GM21381 (cell line): ENCODE results near the gene GLT6D1.

Experiments
- ATAC-seq: cut with Tn5 transposase; IDR thresholded peaks from one replicate; pipeline ENCODE4 v1.9.1; 2021; ENCODE audit warnings: mild to moderate bottlenecking, moderate library complexity; ENCODE audit not compliant: unreplicated experiment

GLT6D1 gene

DNA sequence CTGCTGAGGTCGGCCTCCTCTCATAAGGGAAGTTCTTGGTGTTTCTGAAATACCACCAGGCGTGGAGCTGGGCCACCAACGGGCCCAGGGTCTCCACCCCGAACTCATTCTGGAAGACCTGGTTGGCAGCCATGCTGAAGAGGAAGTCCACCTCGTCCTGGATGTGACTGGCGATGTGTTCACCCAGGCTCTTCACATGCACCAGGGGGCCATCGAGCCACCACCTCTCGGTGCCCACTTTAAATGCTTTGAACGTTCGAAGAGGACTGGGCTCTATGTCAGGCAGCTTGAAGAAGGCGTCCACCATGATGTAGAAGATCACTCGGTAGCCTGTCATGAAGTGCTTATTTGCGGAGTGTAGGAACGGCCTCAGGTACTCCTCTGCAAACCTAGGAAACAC, 15.1 kb downstream of the GLT6D1 start:
- no peak for ATAC-seq

- no peak for ATAC-seq
Measured at GRCh38 chr9:135622415-135623020, 16.8 kb downstream of the GLT6D1 start.

- no peak for ATAC-seq
Measured at GRCh38 chr9:135620558-135620957, 18.8 kb downstream of the GLT6D1 start.

DNA sequence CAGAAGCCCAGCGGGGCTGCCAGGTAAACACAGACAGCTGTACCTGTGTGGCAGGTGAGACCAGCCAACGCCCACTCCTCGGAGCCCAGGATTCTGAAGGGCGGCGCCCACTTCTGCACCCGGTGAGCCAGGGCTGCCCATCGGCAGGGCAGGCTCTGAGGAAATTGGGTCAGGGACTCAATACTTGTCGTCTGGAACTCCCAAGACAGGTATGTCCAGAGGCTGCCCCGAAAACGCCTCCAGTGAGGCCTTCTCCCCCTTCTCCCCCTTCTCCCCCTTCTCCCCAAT, 19.8 kb downstream of the GLT6D1 start:
- ATAC-seq, result no peak

DNA sequence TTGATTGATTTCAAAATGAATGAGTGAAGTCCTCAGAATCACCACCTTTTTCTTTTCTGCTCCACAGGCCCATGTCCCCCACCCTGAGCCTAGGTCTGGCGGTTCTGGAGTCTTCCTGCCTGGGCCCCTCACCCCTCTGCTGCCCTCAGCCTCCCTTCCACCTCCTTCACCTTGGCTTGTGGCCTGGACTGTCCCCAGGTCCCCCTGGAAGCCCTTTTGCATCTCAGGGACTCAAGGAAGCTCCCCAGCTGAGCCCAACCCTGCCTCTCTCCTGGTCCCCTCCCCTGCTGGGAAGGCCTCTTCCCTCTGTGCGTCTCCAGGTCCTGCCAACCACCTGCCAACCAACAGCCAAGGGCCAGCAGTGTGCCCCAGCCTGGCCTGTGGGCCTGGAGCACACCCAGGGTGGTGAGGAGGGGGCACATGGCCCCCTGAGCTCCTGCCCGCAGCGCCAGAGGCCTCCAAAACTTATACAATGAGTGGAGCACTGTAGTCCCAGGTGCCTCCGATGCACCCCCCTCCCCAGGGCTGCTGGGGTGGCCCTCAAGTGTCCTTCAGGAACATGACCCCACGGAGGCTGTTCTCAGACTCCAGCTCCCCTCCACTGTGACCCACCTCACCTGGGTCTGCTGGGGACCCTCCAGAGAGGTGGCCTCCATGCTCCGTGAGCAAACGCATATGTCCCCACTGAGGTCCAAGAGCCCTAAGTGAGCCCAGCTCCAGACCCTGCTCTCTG, 20.3 kb downstream of the GLT6D1 start:
- no peak for ATAC-seq

DNA sequence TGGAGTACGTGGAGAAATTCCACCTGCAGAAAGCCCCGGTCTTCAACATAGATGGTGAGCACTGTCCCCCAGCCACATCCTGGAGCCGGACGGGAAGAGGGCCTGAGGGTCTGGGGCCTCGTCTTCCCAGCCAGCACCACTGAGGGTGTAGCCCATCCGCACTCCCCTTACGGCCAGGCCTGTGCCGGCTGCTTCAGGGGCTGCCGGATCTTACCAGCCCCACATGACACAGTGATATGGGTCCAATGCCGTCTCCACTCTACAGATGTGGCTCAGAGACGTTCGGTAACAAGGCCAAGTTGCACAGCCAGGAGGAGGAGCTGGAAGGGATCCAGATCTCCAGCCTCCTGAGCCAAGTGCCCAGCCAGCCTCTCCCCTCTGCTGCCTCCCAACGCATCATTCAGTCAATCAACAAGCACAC, 21.3 kb downstream of the GLT6D1 start:
- no peak for ATAC-seq

- no peak for ATAC-seq
Measured at GRCh38 chr9:135617538-135617900, 21.8 kb downstream of the GLT6D1 start.

DNA sequence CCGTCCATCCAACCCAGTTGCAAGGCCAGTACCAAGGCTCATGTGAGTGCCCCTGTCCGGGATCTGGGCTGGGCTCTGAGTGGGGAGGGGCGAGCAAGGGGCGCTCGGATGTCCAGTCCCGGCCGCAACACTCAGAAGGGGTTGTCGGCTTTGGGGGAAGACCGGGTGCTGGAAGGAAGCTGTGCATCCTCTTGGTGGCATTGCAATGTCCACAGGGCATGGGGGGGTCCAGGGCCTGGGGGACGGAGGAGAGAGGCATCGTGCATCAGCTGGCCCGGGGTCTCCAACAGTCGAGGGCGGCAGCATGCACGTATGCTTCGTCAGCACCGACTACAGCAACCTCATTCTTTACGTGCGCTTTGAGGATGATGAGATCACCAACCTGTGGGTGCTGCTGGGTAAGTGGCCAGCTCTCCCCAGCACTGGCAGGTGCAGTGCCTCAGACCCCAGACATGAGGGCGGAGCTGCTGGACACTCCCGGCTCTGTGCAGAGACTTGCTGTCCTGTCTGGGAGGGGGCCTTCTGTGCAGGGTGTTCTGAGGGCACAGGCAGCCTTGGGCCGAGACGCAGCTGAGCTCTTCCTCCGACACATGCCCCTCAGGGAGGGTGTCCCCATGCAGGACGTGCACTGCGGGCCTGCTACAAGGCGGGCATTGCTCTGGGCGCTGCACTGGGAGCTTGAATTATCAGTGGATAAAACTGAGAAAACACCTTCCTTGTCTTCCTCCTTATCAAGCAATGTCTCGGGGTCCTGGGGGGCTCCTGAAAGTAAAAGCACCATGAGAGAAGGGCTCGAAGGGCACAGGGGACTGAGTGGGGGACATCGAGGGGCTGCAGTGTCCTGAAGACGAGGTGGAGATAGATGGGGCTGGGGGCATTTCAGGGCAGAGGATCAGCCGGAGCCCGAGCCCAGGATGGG, 22.5 kb downstream of the GLT6D1 start:
- no peak for ATAC-seq

DNA sequence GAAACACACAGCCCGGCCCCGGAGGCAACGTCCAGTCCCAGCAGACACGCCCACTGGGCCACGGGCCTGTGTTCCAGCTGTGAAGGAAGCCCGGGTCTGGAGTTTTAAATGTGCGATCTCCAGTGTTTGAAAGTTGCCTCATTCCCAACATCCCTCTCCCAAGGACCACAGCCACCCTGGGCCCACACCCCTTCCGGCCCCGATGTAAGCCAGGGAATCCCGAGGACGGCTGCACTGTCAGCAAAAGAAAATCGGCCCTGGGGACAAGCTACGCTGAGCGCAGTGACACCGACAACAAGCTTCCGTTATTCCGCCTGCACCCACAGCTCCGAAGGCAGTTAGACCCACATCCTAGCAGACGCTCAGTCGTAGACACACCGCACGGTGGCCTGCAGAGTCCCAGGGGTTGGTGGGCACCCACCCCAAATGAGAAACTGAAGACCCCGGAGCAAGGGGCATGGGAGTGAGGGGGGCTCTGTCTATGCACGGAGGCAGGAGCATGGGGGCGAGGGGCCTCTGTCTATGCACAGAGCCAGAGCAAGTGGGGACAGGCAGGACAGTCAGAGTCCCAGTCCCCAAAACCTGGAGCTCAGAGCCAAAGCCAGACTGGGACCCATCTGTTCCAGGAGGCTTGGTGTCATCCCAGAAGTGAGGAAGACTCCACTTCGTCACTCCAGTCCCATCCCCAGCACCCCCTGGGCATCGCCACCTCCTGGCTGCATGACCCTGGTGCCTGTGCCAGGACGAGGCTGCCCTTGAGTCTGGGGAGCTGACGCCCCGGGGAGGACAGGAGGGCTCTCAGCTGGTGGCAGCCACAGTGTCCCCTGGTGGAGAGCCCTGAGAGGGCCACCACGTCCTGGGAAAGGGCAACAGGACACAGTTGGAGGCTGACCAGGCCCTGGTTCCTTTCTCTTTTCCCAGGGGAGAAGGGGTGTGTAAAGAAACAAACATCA, 23.4 kb downstream of the GLT6D1 start:
- no peak for ATAC-seq

GRCh38 chr9:135614821-135615665, 24.3 kb downstream of the GLT6D1 start:
- no peak for ATAC-seq

DNA sequence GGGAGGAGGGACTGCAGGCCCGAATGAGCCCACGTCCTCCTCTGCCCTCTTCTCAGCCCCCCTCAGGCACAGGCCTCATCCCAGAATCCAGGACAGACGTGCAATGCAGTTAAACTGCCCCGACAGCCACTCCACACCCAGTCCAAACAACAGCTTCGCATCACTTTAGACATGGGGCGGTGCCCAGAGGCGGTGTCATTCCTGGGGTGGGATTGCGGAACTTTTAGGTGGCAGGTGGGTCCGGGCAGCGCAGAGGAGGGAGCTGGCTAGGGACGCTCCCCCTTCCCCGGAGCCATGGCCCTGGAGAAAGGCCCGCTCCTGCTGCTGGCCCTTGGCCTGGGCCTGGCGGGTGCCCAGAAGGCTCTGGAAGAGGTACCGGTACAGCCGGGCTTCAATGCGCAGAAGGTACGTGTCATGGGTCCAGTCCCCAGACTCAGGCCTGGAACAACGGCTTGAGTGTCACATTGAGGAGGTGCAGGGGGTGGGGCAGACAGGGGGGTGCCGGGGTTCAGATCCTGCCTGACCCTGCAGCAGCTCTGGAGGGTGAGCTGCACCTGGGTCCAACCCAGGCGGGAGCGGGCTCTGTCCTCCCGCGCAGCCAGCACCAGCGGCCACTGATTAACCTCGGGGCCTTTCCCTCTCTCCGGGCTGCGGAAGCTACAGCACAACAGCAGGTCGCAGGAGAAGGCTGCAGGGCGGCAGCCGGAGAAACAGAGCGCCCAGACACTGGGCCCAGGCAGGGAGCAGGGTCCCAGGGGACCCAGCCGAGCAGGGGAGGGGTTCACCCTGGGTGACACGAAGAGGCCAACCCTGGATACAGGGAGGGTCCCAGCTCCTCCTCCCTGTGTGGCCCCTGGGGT, 25.2 kb downstream of the GLT6D1 start:
- no peak for ATAC-seq

GRCh38 chr9:135612981-135613910, 26.1 kb downstream of the GLT6D1 start:
- no peak for ATAC-seq

DNA sequence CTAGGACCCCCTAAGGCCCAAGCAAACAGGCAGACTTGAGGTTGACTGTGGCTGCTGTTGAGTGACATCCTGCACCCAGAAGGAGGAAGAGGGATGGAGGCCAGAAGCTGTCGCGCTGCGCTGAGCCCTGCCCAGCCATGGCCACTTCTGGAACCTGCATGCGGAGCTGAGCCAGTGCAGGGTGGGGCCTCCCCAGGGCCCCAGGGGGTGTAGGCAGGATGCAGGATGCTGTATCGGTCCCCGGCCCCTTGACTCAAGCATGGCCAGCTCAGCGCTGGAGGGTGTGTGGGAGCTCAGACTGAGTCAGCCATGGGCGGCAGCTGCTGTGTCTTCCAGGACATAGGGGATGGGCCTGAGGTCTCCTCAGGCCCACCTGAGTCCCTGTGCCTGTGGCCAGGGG, 26.9 kb downstream of the GLT6D1 start:
- ATAC-seq, result no peak

DNA sequence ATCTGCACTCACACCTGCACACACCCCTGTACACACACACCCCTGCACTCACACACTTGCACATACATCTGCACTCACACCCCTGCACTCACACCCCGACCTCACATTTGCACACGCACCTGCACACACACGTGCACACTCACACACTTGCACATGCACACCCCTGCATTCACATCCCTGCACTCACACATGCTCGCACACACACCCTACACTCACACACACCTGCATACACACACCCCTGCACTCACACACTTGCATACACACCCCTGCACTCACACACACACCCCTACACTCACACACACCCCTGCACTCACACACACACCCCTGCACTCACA, 27.5 kb downstream of the GLT6D1 start:
- no peak for ATAC-seq

- no peak for ATAC-seq
Measured at GRCh38 chr9:135611142-135611874, 28.0 kb downstream of the GLT6D1 start.

GRCh38 chr9:135610290-135611141, 28.8 kb downstream of the GLT6D1 start:
- no peak for ATAC-seq
